ENCODE measurements around the gene ASRGL1.
A peak's percentile ranks its signal among the peaks of the same experiment; 100 is the strongest.
"Not testable (repeated sequence)": the region's sequence is repeated elsewhere in the genome, so short reads cannot be mapped to it uniquely, and the experiment has no call there.

Gene ASRGL1
- 0 to 0.91 (median 0.51) reads per million in 4 donors for total RNA-seq

DNA sequence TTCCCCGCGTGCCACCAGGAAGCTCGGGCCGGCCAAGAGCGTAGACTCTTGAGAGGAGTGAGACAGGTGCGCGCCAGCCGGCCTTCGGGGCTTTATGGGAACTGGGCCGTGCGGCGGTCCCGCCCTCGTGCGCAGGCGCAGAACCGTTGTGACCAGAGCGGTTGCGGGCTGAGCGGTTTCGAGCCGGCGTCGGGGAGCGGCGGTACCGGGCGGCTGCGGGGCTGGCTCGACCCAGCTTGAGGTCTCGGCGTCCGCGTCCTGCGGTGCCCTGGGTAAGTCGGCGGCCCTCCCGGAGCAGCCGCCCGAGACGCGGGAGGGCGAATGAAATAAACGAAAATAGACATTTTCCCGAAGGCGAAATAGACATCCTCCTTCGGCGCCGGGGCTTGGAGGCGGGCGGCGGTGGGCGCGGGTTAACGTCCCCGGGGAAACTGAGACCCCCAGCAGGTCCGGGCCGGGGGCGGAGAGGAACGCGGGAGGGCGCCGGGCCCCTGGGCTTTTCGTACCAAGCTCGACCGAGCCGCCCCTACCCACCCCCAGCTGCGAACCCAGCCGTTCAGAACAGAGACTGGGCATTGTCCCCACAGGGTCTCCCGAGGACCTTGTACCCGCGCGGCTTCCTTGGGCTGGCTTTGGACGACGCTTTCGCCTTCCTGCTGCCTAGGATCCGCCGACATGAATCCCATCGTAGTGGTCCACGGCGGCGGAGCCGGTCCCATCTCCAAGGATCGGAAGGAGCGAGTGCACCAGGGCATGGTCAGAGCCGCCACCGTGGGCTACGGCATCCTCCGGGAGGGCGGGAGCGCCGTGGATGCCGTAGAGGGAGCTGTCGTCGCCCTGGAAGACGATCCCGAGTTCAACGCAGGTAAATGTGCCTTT, at the start of gene ASRGL1:
Gene ASRGL1, plus strand, starts transcription at position 146 of the 879 bp plus-strand sequence. Its CDS starts 530 bp downstream, at position 676.
- DNase-seq: peak; percentile 50 to 76 (median 67)

DNA sequence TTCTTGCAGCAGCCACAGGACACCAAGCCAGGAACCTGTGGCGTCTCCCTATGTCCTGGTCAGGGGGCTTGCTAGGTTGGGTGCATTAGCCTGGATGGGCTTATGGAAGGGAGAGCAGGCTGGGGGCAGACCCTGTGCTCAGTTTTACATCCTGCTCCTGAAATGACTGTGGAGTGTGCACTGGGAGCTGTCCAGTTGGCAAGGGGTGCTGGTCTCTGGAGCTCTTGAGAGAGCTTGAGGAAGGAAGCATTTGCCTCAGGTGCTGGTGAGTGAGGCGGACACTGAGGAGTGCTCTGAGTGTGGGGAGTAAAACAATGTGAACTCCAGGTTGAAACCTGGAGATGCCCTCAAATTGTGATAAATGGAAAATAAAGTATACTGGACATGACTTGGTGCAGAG, 41.7 kb upstream of the ASRGL1 start:
- no peak for DNase-seq

DNA sequence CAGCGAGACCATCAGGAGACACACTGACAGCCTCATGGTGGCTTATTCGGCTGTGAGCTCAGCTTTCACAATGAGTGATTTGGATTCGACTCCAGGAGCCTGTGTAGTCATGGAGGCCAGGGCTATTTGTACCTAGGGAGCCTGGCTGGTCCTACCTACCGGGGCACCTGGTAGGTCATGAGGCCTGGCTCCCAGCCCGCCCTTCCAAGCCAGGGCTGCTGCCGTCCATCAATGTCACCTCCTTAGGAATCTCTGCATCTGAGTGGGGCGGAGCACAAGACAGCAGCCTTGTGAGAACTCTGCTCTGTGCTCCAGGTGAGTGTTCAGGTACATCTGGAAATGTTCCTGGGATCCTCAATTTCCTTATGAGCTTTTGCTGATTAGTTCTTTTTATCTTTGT, 38.3 kb upstream of the ASRGL1 start, which contains the start of gene SCGB1D4:
Gene SCGB1D4, minus strand, starts transcription at position 101 of the 400 bp plus-strand sequence. Its CDS starts 65 bp downstream, at position 36.
- no peak for DNase-seq

DNA sequence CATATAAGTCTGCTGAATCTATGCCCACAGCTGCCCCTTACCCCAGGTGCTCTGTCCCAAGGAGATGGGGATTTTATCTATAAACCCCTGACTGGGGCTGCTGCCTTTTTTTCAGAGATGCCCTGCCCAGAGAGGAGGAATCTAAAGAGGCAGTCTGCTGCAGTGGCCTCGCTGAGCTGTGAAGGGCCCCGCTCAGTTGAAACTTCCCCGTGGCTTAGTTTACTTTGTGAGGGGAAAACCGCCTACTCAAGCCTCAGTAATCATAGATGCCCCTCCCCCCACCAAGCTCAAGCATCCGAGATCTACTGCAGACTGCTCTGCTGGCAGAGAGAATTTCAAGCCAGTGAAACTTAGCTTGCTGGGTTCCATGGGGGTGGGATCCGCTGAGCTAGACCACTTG, 31.0 kb upstream of the ASRGL1 start:
- DNase-seq: no peak

DNA sequence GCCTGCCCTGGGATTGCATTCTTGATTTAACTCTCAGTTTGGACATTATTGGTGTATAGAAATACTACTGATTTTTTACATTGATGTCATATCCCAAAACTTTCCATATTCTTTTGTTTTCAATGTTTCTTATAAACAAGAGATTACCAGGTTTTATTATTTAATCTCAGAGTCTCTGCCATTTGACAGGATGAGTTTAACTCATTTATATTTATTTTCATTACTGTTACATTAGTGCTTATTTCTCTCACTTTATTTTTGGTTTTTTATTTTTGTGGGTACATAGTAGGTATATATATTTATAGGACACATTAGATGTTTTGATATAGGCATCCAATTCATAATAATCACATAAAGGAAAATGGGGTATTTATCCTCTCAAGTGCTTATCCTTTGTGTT, 29.3 kb upstream of the ASRGL1 start:
- no peak for DNase-seq

DNA sequence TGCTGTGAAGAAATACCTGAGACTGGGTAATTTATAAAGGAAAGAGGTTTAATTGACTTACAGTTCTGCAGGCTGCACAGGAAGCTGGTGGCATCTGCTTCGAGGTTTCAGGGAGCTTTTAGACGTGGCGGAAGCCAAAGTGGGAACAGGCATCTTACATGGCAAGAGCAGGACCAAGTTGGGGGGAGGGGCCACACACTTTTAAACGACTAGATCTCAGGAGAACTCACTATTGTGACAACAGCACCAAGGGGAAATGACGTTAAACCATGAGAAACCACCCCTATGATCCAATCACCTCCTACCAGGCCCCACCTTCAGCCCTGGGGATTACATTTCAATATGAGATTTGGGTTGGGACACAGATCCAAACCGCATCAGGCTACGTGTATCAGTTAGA, 27.3 kb upstream of the ASRGL1 start:
- DNase-seq: no peak

DNA sequence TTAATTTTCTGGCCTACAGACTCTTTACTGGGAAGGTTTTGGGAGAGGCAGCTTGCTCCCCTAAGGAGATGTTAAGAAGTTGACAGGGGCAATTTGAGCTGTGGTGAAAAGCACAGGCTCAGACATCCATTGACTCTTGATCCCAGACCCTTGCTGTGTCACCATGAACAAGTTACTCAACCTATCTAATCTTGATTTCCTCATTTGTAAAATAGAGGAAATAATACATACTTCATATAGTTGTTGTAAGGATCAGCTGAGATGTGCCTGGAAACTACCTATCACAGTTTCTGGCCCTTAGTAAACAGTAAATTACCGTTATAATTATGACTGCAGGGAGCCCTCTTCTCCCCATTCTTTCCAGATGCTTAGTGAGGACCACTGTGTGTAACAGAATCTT, 21.8 kb upstream of the ASRGL1 start:
- DNase-seq: no peak

DNA sequence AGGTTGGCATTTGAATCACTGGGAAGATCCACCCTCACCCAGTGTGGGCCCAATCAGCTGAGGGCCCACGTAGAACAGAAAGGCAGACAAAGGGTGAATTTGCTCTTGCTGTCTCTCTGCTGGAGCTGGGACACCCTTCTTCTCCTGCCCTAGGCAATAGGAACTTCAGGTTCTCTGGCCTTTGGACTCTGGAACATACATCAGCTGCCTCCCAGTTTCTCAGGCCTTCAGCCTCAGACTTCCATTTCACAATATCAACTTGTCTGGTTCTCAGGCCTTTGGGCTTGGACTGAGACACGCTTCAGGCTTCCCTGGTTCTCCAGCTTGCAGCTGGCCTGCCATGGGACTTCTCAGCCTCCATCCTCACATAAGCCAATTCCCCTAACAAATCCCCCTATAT, 14.7 kb upstream of the ASRGL1 start:
- no peak for DNase-seq

DNA sequence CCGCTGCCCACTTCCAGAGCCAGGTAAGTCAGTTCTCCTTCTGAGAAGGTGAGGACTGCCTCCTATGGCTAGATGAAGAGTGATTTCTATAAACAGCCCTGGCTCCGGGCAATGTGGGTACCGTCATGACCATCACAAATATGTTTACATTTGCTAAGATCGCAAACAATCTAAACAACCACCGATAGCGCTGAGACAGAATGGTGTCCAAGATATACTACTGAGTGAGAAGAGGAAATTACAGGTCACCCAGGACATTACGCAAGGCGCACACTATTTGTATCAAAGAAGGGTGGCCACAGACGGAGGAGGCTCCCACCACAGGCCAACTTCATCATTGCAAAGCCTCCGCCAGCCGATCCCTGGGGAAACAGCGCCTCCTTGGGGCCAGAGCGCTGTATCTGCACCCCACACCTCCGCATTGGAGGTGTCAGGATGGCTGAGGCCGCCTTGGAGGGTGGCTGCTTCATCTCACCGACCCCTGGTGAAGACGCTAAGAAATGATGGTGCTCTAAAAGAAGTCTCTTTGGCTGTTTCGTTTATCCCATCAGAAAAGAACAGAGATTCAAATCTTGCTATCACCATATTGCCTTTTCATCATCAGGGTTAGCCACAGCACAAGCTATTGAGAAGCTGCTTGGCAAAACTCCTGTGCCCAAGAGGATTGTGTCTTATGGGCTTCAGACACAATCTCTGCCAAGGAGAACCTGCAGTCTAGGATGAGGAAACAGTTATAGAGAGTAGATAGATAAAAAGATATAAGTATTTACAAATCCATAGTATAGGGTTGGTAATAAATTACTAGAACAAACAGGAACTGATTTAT, 12.3 kb upstream of the ASRGL1 start:
- peak in 4 of 5 donors; percentile 20 to 53 (median 40) for DNase-seq

DNA sequence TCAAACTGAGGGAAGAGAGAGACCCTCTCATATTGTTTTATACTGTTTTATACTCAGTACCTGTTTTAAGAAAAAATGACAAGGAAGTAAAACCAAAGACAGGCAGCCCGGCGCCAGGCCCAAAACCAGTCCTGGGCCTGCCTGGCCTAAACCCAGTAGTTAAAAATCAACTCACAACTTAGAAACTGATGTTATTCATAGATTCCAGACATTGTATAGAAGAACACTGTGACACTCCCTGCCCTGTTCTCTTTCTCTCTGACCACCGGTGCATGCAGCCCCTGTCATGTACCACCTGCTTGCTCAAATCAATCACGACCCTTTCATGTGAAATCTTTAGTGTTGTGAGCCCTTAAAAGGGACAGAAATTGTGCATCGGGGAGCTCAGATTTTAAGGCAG, 11.5 kb upstream of the ASRGL1 start:
- not testable (repeated sequence) for DNase-seq

DNA sequence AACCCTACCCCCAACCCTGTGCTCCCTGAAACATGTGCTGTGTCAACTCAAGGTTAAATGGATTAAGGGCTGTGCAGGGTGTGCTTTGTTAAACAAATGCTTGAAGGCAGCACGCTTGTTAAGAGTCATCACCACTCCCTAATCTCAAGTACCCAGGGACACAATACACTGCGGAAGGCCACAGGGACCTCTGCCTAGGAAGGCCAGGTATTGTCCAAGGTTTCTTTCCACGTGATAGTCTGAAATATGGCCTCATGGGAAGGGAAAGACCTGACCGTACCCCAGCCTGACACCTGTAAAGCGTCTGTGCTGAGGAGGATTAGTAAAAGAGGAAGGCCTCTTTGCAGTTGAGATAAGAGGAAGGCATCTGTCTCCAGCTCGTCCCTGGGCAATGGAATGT, 10.5 kb upstream of the ASRGL1 start:
- not testable (repeated sequence) for DNase-seq

DNA sequence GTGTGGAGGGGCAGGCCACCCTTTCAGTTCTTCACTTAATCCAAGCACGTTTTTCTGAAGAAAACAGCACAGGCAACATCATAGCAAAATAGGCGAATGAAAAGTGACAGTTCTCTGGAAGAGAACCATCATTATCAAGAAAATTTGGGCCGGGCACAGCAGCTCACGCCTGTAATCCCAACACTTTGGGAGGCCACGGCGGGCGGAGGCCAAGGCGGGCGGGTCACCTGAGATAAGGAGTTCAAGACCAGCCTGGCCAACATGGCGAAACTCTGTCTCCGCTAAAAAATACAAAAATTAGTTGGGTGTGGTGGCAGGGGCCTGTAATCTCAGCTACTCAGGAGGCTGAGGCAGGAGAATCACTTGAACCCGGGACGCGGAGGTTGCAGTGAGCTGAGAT, 9.7 kb upstream of the ASRGL1 start:
- not testable (repeated sequence) for DNase-seq

DNA sequence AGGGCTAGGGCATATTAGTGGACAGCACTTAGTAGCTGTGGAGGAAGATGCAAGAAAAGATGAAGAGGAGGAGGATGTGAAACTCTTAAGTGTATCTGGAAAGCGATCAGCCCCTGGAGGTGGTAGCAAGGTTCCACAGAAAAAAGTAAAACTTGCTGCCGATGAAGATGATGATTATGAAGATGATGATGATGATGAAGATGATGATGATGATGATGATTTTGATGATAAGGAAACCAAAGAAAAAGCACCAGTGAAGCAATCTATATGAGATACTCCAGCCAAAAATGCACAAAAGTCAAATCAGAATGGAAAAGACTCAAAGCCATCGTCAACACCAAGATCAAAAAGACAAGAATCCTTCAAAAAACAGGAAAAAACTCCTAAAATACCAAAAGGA, 6.0 kb upstream of the ASRGL1 start:
- not testable (repeated sequence) for DNase-seq

DNA sequence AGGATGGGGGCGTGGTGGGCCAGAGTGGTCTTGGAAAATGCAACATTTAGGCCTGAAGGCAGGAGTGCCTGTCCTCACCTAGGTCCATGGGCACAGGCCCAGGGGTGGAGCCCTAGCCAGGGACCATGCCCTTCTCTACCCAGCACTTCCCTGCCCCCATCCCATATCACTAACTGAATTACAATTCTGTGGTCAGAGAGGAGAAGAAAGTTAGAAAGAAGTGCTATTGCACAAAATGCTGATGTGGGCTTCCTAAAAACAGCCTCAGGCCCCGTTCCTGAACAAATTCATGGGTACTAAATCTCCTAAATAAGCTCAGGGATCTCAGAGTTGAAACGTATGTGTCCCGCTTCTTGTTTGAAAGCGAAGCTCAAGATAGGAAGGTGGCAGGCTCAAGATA, 3.5 kb upstream of the ASRGL1 start:
- no peak for DNase-seq

DNA sequence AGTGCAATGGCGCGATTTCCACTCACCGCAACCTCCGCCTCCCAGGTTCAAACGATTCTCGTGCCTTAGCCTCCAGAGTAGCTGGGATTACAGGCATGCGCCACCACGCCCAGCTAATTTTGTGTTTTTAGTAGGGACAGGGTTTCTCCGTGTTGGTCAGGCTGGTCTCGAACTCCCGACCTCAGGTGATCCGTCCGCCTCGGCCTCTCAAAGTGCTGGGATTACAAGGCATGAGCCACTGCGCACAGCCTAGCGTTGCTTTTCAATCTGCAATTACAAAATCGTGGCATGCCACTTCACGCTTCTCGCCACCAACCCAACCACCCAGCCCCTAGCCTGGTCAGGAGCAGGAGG, 322 bp upstream of the ASRGL1 start:
- DNase-seq: not testable (repeated sequence)

DNA sequence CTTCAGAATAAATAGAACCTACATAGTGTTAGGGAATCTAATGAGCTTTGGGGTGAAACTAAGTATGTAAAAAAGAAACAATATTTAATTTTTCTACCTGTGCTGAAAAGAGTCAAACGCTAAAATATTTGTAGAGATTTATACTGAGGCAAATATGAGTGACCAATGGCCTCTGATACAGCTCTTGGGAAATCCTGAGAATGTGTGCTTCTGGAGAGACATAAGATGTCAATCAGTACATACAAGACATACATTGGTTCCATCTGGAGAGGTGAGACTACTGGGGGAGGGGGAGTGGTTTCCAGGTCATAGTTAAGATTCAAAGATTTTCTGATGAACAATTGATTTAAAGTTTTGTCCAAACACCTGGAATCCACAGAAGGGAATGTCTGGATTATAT, 970 bp downstream of the ASRGL1 start:
- DNase-seq: no peak

DNA sequence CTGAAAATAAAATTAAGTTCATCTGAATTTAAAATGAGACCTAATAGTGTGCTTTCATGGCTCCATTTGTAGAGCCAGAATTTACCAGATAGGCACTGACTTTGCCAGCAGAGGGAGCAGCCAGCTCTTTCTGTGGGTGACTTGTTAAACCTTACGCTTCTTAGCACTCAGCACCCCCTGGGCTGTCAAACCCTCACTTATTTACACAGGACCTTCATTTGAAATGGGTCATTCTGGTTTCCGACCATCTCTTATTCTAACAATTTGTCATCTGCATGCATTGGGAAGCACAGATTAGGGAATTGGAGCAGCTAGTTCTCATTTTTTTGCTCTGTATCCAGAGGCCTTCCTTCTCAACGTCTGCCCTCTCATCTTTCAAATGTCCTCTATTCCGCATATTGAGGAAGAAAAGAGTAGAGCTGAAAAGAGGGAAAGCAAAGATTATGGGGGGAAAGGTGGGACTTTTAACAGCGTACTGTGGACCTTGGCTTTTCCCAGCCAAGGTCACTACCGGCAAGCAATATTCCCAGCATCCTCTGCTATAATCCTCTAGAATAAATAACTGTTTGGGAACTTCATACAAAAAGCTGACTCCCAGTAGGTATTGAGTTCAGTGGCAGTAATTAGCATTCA, 3.1 kb downstream of the ASRGL1 start:
- peak in 4 of 5 donors; percentile 18 to 52 (median 34) for DNase-seq

DNA sequence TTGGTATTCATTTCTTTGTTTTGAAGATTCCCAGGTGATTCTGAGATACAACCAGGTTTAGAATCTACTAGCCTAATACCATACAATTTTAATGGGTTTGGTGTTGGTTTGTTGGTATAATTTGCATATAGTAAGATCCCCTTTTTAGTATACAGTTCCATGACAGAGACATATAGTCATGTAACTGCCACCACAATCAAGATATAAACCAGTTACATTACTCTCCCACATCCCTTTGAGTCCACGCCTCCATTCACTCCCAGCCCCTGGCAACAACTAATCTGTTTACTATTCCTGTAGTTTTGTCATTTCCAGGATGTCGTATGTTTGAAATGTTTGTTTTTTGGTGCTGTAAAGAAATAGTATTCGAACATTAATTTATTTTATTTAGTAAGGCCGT, 4.3 kb downstream of the ASRGL1 start:
- no peak for DNase-seq

DNA sequence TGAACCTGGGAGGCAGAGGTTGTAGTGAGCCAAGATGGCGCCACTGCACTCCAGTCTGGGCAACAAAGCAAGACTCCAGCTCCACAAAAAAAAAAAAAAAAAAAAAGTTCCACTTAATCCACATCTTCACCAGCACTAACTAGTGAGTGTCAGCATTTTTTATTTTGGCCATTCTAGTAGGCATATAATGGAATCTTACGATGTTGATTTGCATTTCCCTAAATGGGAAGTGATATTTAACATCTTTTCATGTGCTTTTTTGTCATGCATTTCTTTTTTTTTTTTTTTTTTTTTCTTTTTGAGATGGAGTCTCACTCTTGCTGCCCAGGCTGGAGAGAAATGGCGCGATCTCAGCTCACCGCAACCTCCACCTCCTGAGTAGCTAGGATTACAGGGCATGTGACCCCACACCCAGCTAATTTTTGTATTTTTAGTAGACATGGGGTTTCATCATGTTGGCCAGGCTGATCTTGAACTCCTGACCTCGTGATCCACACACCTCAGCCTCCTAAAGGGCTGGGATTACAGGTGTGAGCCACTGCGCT, 6.5 kb downstream of the ASRGL1 start:
- not testable (repeated sequence) for DNase-seq

DNA sequence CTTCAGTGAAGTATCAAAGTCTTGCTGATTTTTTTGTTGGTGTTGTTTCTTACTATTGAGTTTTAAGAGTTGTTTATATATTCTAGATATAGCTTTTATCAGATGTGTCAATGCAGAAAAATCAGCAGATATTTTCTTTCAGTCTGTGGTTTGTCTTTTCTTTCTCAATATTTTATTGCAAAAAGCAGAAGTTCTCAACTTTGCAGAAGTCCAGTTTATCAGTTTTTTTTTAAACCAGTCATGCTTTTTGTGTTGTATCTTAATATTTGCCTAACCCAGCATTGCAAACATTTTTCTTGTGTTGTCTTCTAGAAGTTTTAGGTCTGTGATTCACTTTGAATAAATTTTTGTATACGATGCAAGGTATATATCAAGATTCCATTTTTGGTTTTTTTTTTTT, 7.0 kb downstream of the ASRGL1 start:
- DNase-seq: no peak

DNA sequence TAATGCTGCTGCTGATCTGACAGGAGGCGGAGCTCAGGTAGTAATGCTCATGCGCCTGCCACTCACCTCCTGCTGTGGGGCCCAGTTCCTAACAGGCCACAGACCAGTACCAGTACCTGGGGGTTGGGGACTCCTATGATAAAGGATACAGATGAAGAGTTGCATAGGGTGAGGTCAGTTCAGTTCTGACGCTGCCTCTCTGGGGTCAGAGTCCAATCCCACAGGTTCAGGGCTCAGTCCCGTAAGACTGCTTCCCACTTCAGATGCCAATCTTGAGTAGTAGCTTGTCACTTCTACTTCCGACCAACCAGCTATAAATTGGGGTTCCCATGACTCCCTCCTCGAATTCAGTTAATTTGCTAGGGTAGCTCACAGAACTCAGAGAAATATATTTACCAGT, 8.6 kb downstream of the ASRGL1 start:
- no peak for DNase-seq

All from T-helper 1 cell (primary cell).